ENCODE measurements around the gene ZCCHC10.

DNA sequence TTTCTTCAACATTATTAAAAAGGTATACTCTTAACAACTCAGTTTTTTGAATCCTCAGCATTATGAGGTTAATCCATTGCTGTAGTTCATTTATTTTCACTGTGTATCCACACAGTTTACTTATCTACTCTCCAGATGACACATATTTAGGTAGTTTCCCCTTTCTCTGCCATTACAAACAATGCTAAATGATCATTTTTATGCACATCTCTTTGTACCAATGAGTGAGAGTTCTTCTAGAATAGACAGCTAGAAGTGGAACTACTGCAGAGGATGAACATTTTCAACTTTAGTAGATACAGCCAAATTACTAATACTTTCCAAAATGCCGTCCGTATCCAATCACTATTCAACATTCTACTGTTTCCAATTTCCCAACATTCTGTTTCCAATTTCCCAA lies 74.5 kb downstream of the ZCCHC10 start:
- TF ChIP-seq, protein P1, sequence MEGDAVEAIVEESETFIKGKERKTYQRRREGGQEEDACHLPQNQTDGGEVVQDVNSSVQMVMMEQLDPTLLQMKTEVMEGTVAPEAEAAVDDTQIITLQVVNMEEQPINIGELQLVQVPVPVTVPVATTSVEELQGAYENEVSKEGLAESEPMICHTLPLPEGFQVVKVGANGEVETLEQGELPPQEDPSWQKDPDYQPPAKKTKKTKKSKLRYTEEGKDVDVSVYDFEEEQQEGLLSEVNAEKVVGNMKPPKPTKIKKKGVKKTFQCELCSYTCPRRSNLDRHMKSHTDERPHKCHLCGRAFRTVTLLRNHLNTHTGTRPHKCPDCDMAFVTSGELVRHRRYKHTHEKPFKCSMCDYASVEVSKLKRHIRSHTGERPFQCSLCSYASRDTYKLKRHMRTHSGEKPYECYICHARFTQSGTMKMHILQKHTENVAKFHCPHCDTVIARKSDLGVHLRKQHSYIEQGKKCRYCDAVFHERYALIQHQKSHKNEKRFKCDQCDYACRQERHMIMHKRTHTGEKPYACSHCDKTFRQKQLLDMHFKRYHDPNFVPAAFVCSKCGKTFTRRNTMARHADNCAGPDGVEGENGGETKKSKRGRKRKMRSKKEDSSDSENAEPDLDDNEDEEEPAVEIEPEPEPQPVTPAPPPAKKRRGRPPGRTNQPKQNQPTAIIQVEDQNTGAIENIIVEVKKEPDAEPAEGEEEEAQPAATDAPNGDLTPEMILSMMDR (IDR thresholded peaks at IDR 0.05; ENCODE audit: low read length) = no peak
- TF ChIP-seq EZH2 (IDR thresholded peaks at IDR 0.05; ENCODE audit: borderline replicate concordance, low read length) = no peak

Measured in OCI-LY1 (cell line).